AG09319 (cell line): ENCODE data around the gene CTBP1.

Experiments used
- DNase-seq: peaks from one replicate; pipeline ENCODE4 v3.0.0-alpha.2; 2010; ENCODE audit warnings: low read depth; ENCODE audit errors: extremely low read depth
- TF ChIP-seq, protein P1 (sequence below): IDR thresholded peaks from 2 replicates; pipeline ENCODE4 v1.5.1; 2011; ENCODE audit warnings: low read depth, mild to moderate bottlenecking, inconsistent platforms, low read length, moderate library complexity

Gene CTBP1

DNA sequence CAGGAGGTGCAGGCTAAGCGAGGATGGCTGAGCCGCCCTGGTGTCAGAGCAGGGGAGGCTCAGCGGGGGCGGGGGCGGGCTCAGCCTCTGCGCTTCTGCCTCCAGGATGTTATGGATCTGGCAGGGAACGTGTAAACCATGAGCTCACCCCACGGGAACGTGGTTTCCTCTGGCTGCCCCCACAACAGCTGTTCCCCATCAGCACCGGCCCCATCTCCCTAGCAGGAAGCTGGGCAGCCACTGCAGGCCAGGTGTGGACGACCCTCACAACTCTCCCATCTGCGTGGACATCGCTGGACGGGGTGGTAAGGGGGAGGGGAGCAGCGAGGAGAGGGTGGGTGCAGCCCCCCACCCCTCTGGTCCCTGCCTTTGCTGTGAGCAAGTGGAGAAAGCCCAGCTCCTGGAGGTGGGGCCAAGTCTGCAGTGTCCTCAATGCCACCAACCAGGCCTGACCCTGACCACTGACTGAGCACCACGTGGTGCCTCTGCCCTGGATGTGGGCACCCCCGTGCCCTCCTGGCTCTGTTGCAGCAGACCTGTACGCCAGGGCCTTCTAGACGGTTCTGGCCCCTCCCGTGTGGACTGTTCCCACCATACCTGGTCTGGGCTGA, 48.4 kb downstream of the CTBP1 start:
- DNase-seq, result peak; percentile 61

GRCh38 chr4:1199556-1200331, 49.2 kb downstream of the CTBP1 start:
- TF ChIP-seq, protein P1, sequence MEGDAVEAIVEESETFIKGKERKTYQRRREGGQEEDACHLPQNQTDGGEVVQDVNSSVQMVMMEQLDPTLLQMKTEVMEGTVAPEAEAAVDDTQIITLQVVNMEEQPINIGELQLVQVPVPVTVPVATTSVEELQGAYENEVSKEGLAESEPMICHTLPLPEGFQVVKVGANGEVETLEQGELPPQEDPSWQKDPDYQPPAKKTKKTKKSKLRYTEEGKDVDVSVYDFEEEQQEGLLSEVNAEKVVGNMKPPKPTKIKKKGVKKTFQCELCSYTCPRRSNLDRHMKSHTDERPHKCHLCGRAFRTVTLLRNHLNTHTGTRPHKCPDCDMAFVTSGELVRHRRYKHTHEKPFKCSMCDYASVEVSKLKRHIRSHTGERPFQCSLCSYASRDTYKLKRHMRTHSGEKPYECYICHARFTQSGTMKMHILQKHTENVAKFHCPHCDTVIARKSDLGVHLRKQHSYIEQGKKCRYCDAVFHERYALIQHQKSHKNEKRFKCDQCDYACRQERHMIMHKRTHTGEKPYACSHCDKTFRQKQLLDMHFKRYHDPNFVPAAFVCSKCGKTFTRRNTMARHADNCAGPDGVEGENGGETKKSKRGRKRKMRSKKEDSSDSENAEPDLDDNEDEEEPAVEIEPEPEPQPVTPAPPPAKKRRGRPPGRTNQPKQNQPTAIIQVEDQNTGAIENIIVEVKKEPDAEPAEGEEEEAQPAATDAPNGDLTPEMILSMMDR, result no peak
- no peak for DNase-seq

More for the DNA sequence above, 48.4 kb downstream of the CTBP1 start:
- TF ChIP-seq, protein P1, result no peak

DNA sequence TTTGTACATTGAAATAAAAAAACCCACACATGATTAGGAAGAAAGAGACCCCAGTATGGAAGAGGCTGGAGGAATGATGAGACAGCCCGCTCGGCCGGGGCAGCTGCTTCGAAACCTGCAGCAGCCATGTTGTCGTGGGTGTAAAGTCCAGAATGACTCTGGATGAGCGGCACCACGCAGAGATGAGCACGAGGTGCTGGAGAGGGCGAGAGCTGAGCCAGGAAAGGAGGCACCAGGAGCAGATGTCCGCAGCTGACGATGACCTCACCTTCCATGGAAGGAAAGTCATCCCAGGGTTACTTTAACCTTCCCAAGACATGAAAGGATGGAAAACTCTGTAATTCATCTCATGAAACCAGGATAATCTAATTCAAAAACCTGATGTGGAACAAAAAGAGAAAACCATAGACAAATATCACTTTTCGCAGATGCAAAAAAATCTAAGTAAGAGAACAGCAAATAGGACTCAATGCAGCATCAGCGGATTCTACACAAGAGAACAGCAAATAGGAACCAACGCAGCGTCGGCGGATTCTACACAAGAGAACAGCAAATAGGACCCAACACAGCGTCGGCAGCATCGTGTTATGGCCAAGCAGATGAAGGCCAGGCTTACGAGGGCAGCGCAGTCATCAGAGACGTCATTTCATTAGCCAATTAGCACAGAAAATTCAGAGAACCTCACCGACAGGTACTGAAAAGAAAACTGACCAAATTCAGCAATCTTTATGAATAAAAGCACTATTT, 50.7 kb downstream of the CTBP1 start:
- DNase-seq, result no peak

DNA sequence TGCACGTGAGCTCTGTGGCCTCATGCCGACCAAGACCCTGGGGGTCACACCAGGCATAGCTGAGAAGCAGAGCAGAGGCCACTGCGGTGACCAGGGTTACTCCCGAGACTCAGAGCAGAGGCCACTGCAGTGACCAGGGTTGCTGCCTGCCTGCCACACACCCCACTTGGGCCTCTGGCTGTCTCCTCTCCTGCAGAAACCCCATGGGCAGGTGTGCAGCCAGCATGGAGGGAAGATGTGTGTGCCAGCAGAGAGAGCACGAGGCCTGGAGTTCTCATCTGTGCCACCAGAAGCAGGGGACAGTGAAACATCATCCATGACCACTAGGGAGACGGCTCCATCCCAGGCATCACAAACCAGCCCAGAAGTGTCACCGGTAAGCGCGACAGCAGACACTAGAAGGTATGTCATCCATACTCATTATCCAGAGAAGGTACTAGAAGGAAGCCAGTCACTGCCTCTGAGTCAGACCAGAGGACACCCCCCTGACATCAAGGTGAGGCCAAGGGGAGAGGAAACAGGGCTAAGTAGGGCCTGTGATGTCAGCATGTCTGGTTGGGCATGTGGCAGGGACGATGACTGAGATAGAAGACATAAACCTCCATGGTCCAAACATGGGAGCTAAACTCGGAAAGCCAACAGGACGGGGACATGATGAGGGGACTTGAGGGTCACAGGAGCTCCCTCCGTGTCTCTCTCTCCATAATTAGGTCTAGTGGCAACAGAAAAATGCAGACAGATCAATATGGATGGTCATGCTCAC, 52.3 kb downstream of the CTBP1 start:
- TF ChIP-seq, protein P1, result no peak
- no peak for DNase-seq

More for the DNA sequence above, 50.7 kb downstream of the CTBP1 start:
- TF ChIP-seq, protein P1, result no peak

- TF ChIP-seq, protein P1, result no peak
- DNase-seq, result no peak
These were observed 53.0 kb downstream of the CTBP1 start for GRCh38 chr4:1195891-1196401.

DNA sequence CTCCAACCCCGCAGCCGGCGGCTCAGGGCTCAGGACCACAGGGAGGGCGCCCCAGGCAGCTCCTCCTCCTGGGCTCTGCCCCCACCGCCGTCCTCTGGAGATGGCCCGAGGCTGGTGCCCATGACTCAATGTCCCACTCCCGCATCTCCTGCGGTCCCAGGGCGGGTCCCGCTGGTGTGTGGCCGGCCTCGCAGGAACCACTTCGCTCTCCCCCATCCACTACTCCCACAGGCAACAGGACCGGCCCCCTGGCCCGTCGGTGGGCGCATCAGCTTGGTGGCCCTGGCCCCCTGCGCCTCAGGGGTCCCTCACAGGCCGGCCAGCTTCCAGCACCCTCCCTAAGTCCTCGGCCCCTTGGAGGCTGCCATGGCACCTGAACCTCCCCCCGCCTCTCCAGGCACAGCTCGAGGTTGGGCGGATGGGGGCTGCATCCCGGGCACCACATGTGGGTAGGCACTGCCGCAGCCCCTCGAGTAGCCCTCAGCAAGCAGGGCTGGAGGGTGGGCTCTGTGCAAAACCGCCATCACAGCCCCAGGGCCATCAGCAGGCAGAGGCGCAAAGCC, 53.7 kb downstream of the CTBP1 start:
- TF ChIP-seq, protein P1, result no peak
- DNase-seq, result no peak
